Suprapubic skin (tissue), 4 donors: ENCODE measurements around the gene GLUL. TPM values are rescaled to one million over a fixed set of nuclear protein-coding genes. Genes with fewer than 3 reads are reported as not detected.

ENCODE experiments used
- DNase-seq, 2 donors: peaks; one replicate each; pipeline ENCODE4 v3.0.0-alpha.2; 2019; ENCODE audit warnings: low spot score in 2 of 2
- H3K27ac ChIP-seq: fragments of 200-600 bp; sonication (generic); one replicate; pipeline ENCODE4 v1.5.1; 2019
- H3K27me3 ChIP-seq: fragments of 200-600 bp; sonication (generic); one replicate; pipeline ENCODE4 v1.5.1; 2019
- H3K36me3 ChIP-seq: fragments of 200-600 bp; sonication (generic); one replicate; pipeline ENCODE4 v1.5.1; 2019
- H3K4me1 ChIP-seq: fragments of 200-600 bp; sonication (generic); one replicate; pipeline ENCODE4 v1.5.1; 2019
- H3K4me3 ChIP-seq: fragments of 200-600 bp; sonication (generic); one replicate; pipeline ENCODE4 v1.5.1; 2019; ENCODE audit warnings: mild to moderate bottlenecking
- H3K9me3 ChIP-seq: fragments of 200-600 bp; sonication (generic); one replicate; pipeline ENCODE4 v1.5.1; 2019
- CTCF ChIP-seq, 2 donors: fragments of 200-600 bp in 1 of 2; fragments of 450-650 bp in 1 of 2; sonication (generic) in 1 of 2; IDR thresholded peaks; one replicate each; pipeline ENCODE4 v1.5.1; 2016 to 2019; ENCODE audit warnings: antibody characterized with exemption in 2 of 2, mild to moderate bottlenecking in 1 of 2, moderate library complexity in 1 of 2
- EP300 ChIP-seq: sonication (generic); formaldehyde crosslinking; IDR thresholded peaks from one replicate; pipeline ENCODE4 v1.6.1; 2017; ENCODE audit warnings: antibody characterized with exemption
- POLR2A ChIP-seq, 2 donors: fragments of 450-650 bp; IDR thresholded peaks; one replicate each; pipeline ENCODE4 v1.6.1; 2017; ENCODE audit warnings: antibody characterized with exemption in 2 of 2, mild to moderate bottlenecking in 2 of 2, moderate library complexity in 2 of 2
- POLR2AphosphoS5 ChIP-seq, 3 donors: sonication (generic); formaldehyde crosslinking; IDR thresholded peaks; one replicate each; pipeline ENCODE4 v1.6.1; 2017; ENCODE audit warnings: antibody characterized with exemption in 3 of 3
- WGBS: methylation state at CpG from one replicate; pipeline ENCODE4 v1.1.5; 2018; 5-methylcytosine and 5-hydroxymethylcytosine counted together
- total RNA-seq, 4 donors: library from RNA; depleted of rRNA; stranded (reverse); fragments of >200 nt; gene quantifications; one replicate each; pipeline ENCODE4 v1.1.0, GENCODE V29; 2016

Gene GLUL
- total RNA-seq, 4 donors from 2014 or later, result 1,347 to 1,926 (median 1,666) TPM

DNA sequence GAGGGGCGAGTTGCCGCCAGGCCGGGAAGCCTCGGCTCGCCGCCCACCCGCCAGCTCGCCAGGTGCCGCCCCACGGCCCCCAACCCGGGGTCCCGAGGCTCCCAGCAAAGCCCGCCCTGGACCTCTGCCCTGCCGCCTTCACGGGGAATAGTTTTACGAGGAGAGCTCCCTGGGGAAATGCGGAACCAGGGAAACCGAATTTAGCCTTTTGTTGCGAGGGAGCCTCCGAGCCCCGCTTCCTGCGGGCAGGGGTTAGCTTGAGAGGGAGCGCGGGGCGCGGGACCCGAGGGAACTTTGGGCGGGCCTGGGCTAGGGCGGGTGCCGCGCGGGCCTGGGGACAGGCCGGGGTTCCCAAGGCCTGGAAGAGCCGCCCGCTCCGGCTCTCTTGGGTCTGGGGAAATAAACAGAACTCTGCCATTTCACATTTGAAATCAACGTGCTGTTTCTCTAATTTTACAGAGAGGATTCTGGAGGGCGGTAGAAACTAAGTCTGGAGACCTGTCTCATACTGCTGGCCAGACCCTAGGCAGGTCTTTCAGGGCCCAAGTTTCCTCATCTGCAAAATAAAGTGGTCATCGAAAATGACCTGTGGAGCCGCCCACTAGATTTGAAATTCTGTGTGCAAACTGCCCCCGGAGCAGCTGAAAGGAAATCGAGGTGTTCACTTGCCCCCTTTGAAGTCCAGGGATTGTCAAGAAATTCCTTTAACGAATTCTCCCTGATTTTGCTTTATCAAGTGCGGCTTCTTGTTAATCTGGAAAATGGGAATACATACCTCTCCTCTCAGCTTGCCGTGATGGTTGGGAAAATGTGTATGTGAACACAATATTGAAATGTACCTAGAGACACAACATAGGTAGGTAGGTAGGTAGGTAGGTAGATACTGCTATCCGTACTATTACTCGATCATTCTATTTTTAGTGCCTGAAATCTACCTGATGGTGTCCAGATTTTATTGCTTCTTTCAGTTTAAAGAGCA, 749 bp upstream of the GLUL start:
- WGBS, result 24% methylated on average over 27 of the region's 47 CpGs
- peaks cover 48% of the 10 kb centered on the region for H3K4me1 ChIP-seq

GRCh38 chr1:182391028-182391361, 595 bp downstream of the GLUL start:
- Histone ChIP-seq H3K27ac (peak overlapping the region; percentile 99), H3K4me3 (peak overlapping the region; percentile 83), H3K4me1 (peaks cover 51% of the 10 kb centered on the region), H3K27me3 (no peaks in the 10 kb centered on the region), H3K9me3 (no peaks in the 10 kb centered on the region), H3K36me3 (peaks cover 30% of the 10 kb centered on the region)
- no peak for DNase-seq
- WGBS, result 0% methylated on average over 24 of the region's 35 CpGs
- TF ChIP-seq CTCF (IDR thresholded peaks at IDR 0.05) (peak in 1 of 2 donors; percentile 23), POLR2AphosphoS5 (IDR thresholded peaks at IDR 0.05) (no peak)

More for the DNA sequence above, 749 bp upstream of the GLUL start:
- peak in 1 of 2 donors; percentile 84 for DNase-seq
- Histone ChIP-seq H3K36me3 (peaks cover 16% of the 10 kb centered on the region), H3K27me3 (no peaks in the 10 kb centered on the region), H3K9me3 (no peaks in the 10 kb centered on the region), H3K4me3 (peak overlapping the region; percentile 83), H3K27ac (peak overlapping the region; percentile 99)
- TF ChIP-seq CTCF (IDR thresholded peaks at IDR 0.05), result no peak
- TF ChIP-seq POLR2A (IDR thresholded peaks at IDR 0.05), result no peak
- TF ChIP-seq EP300, result no peak
- no peak for TF ChIP-seq POLR2AphosphoS5 (IDR thresholded peaks at IDR 0.05)

GRCh38 chr1:182389619-182390047, 2.0 kb downstream of the GLUL start:
- TF ChIP-seq CTCF (IDR thresholded peaks at IDR 0.05), result no peak
- TF ChIP-seq POLR2A (IDR thresholded peaks at IDR 0.05), result no peak
- under 1% methylated on average over 9 of the region's 13 CpGs for WGBS
- DNase-seq, result no peak
- Histone ChIP-seq H3K4me1 (peaks cover 51% of the 10 kb centered on the region), H3K4me3 (peak overlapping the region; percentile 83), H3K9me3 (no peaks in the 10 kb centered on the region), H3K36me3 (peaks cover 43% of the 10 kb centered on the region), H3K27me3 (no peaks in the 10 kb centered on the region), H3K27ac (peak overlapping the region; percentile 99)

- 64% methylated on average over 5 of the region's 5 CpGs for WGBS
- Histone ChIP-seq H3K4me3 (peak overlapping the region; percentile 83), H3K9me3 (no peaks in the 10 kb centered on the region), H3K27me3 (no peaks in the 10 kb centered on the region), H3K4me1 (peaks cover 42% of the 10 kb centered on the region), H3K36me3 (peaks cover 54% of the 10 kb centered on the region), H3K27ac (peak overlapping the region; percentile 99)
- no peak for DNase-seq
- no peak for TF ChIP-seq POLR2AphosphoS5 (IDR thresholded peaks at IDR 0.05)
Measured at GRCh38 chr1:182388392-182389134, 3.0 kb downstream of the GLUL start.

- no peaks in the 10 kb centered on the region for H3K27me3 ChIP-seq
- peaks cover 32% of the 10 kb centered on the region for H3K4me1 ChIP-seq
- no peak for TF ChIP-seq EP300
- no peak for TF ChIP-seq CTCF (IDR thresholded peaks at IDR 0.05)
- no peak for TF ChIP-seq POLR2AphosphoS5 (IDR thresholded peaks at IDR 0.05)
- no peak for TF ChIP-seq POLR2A (IDR thresholded peaks at IDR 0.05)
- no peak overlapping the region for H3K27ac ChIP-seq
- no peaks in the 10 kb centered on the region for H3K9me3 ChIP-seq
- WGBS, result 80% methylated on average over 2 of the region's 2 CpGs
- peak overlapping the region; percentile 83 for H3K4me3 ChIP-seq
- H3K36me3 ChIP-seq, result peaks cover 64% of the 10 kb centered on the region
- DNase-seq, result no peak
Measured at GRCh38 chr1:182387566-182387965, 4.0 kb downstream of the GLUL start.
